Body of pancreas (tissue), 4 donors: ENCODE results near the gene IPO5.

Experiments
- CTCF ChIP-seq, 7 experiments: fragments of 450-650 bp in 4 of 7; fragments of 200-600 bp in 3 of 7; sonication (generic) in 3 of 7; IDR thresholded peaks; one replicate each; pipeline ENCODE4 v1.5.1; 2016 to 2019; ENCODE audit warnings: antibody characterized with exemption in 7 of 7
- POLR2A ChIP-seq, 3 donors: fragments of 450-650 bp; IDR thresholded peaks; one replicate each; pipeline ENCODE4 v1.6.1; 2016; ENCODE audit warnings: antibody characterized with exemption in 3 of 3, mild to moderate bottlenecking in 2 of 3

- TF ChIP-seq POLR2A (IDR thresholded peaks at IDR 0.05) (no peak), CTCF (IDR thresholded peaks at IDR 0.05) (no peak)
These were observed 78.7 kb downstream of the IPO5 start for GRCh38 chr13:98032168-98032567.
